GM10248 (cell line): ENCODE data around the gene PAN3.

Experiments
- CTCF ChIA-PET: fragments of 300-600 bp; sonication (Branson Sonifier 250); formaldehyde crosslinking; extraction: SDS; loops from one replicate; lab custom pipeline; 2021; ENCODE audit warnings: antibody characterized with exemption; lab: Yijun Ruan, JAX
- POLR2A ChIA-PET: fragments of 350-650 bp; sonication (Branson Sonifier 250); formaldehyde crosslinking; extraction: SDS; loops from one replicate; lab custom pipeline; 2020; ENCODE audit warnings: antibody characterized with exemption; lab: Yijun Ruan, JAX
- DNase-seq: peaks from one replicate; pipeline ENCODE4 v3.0.0; 2012; ENCODE audit errors: extremely low spot score
- TF ChIP-seq, protein P1 (sequence below): IDR thresholded peaks from 2 replicates; pipeline ENCODE4 v1.5.1; 2012; ENCODE audit warnings: mild to moderate bottlenecking, low read depth; ENCODE audit errors: extremely low read depth, missing control alignments, control extremely low read depth

Gene PAN3

DNA sequence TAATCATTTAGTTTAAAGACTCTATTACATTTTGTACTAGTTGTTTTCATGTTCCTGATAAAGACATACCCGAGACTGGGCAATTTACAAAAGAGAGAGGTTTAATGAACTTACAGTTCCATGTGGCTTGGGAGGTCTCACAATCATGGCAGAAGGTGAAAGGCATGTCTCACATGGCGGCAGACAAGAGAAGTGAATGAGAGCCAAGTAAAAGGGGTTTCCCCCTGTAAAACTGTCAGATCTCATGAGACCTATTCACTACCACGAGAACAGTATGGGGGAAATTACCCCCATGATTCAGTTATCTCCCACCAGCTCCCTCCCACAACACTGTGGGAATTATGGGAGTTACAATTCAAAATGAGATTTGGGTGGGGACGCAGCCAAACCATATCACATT, 129.2 kb downstream of the PAN3 start:
- ChIA-PET CTCF (no interaction called here), POLR2A (no interaction called here)
- TF ChIP-seq, protein P1, sequence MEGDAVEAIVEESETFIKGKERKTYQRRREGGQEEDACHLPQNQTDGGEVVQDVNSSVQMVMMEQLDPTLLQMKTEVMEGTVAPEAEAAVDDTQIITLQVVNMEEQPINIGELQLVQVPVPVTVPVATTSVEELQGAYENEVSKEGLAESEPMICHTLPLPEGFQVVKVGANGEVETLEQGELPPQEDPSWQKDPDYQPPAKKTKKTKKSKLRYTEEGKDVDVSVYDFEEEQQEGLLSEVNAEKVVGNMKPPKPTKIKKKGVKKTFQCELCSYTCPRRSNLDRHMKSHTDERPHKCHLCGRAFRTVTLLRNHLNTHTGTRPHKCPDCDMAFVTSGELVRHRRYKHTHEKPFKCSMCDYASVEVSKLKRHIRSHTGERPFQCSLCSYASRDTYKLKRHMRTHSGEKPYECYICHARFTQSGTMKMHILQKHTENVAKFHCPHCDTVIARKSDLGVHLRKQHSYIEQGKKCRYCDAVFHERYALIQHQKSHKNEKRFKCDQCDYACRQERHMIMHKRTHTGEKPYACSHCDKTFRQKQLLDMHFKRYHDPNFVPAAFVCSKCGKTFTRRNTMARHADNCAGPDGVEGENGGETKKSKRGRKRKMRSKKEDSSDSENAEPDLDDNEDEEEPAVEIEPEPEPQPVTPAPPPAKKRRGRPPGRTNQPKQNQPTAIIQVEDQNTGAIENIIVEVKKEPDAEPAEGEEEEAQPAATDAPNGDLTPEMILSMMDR: no peak
- DNase-seq: no peak

DNA sequence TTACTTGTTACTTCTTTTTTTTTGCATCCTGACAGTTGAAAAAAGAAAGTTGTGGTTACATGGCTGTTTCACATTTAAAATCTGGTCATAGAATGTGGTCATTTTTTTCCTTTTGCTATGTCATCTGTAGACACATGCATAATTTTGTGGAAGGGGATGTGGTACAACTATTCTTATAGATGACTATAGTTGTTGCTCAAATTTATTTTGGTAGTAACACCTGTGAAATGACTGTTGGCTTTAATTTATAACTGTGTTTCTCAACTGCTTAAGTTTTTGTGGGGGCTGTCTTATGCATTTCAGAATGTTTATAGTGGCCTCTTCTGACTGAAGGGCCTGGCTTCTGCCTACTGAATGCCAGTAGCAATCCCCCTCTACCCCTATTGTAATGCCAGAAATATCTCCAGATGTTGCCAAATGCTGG, 130.5 kb downstream of the PAN3 start:
- TF ChIP-seq, protein P1: no peak
- DNase-seq: peak; percentile 74
- CTCF ChIA-PET: no interaction called here
- POLR2A ChIA-PET: no interaction called here

DNA sequence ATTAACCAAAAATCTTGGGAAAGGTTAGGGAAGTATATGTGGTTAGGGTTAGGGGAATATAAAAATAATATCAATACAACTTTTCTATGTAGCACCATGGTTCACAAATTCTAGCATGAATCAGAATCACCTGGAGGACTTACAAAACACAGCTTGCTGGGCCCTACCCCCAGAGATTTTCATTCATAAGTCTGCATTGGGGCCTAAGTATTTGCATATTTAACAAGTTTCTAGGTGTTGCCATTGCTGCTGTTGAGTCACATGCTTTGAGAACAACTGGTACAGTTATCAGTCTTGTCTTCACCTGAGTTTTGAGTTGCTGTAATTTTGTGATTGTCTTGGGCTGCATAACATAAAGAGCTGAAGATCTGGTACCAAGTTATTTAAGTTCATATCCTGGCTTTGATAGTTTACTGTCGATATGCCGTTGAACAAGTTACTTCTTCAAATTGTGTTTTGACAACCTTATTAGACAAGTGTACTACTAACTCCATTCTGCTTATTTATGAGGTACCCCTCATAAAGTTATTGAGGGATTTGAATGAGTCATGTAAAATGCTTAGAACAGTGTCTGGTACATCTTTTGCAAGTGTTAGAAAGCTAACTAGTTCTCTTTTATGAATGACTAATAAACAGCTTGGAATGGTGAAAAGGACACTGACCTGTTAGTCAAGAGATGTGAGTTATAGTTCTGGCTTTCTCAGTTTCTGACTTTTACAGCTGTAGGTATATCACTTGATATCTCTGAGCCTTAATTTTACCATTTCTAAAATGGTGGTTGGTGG, 132.9 kb downstream of the PAN3 start:
- DNase-seq: no peak
- TF ChIP-seq, protein P1: no peak
- ChIA-PET POLR2A (no interaction called here), CTCF (interaction anchor here (1.0 kb wide), 1 partner anchor 13 kb away, joined by 3 read pairs; no protein-coding TSS in a partner anchor)

DNA sequence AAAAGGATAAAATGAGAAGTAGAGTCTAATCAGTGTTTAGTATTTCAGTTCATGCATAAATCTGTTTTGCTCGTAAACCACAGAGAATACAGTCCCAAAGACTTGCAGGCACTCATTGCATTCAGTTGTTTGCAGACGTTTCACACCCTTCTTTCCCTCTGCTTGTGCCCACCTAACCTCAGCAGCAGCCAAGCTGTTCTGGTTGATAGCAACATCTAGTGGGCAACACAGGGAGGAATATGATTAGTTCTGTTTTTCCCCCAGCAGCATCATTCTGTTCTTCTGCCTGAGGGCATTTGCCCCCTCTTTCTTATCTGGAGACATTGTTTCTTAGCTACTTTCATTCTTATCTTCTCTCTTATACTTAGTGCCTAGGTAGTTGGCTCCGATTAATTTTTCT, 135.6 kb downstream of the PAN3 start:
- ChIA-PET CTCF (interaction anchor here (1.7 kb wide), 1 partner anchor 13 kb away, joined by 4 read pairs; no protein-coding TSS in a partner anchor), POLR2A (no interaction called here)
- DNase-seq: no peak
- TF ChIP-seq, protein P1: no peak

DNA sequence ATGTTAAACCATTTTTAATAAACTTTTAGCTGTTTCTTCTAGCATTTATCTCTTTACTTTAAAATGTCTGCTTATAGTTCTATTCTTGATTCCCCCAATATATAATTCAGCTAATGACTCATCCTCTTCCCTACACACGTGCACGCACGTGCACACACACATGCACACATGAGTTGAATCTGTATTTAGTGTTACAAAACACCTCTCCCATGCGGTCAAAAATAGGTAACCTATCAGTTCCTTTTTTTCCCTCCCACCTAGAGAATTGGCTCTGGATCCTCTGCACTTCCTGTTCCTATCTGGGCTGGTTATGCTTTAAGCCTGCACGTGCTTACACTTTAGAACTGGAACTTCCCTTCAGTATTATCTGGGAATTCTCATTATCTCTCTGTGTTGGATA, 144.1 kb downstream of the PAN3 start:
- POLR2A ChIA-PET: no interaction called here
- TF ChIP-seq, protein P1: no peak
- DNase-seq: peak; percentile 27
- CTCF ChIA-PET: no interaction called here

DNA sequence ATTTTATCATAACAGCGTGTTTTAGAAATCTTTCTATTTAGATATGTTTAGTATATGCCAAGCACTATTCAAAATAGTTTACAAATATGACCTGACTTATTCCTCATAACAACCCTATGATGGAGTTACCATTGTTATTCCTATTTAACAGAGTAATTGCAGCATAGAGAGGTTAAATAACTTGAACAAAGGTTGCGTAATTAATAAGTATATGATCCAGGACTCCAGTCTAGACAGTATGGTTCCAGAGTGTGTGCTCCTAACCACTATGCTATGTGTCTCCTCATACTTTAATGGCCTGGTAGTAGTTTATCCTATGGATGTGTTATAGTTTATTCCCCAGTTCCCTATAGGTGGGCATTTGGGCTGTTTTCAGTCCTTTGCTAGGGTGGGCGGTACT, 145.3 kb downstream of the PAN3 start:
- TF ChIP-seq, protein P1: no peak
- POLR2A ChIA-PET: no interaction called here
- DNase-seq: no peak
- CTCF ChIA-PET: interaction anchor here (1.3 kb wide), 1 partner anchor 29 kb away, joined by 3 read pairs; no protein-coding TSS in a partner anchor
